Left renal cortex interstitium (tissue), 4 donors: ENCODE data around the gene CMSS1. TPM values are rescaled to one million over a fixed set of nuclear protein-coding genes. Genes with fewer than 3 reads are reported as not detected.

ENCODE experiments used
- DNase-seq, 4 donors: peaks; one replicate each; pipeline ENCODE4 v3.0.0-alpha.2; 2013; ENCODE audit warnings: low read depth in 4 of 4, low spot score in 2 of 4, missing footprints in 1 of 4
- polyA plus RNA-seq, 4 donors: library from polyadenylated mRNA; unstranded; fragments of 120-200 nt; gene quantifications; one replicate each; pipeline ENCODE4 v1.2.1, GENCODE V29; 2013; ENCODE audit not compliant: insufficient read length in 4 of 4

CMSS1 gene
- polyA plus RNA-seq, 4 donors: 40.5 to 48.1 (median 44.9) TPM

DNA sequence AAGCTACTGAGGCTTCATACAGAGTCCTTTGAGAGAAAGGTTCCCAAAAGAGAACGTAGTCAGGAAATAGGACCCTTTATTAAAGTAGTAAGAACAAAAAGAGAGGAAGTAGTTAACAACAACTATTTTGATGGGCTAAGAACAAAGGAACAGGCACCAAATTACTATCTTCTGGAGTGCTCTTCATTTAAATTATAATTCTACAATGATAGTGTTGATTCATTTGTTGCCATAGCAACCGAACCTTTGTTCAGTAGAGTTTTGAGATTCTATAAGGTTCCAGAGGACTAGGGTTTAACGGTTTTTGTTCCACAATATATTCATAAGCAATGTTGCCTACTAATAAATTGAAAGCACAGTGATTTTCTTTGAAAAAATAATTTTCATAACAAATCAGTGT, 78.8 kb downstream of the CMSS1 start:
- no peak for DNase-seq

GRCh38 chr3:99899603-99900002, 81.9 kb downstream of the CMSS1 start:
- DNase-seq: no peak

- no peak for DNase-seq
Measured at GRCh38 chr3:99900248-99900647, 82.6 kb downstream of the CMSS1 start.

GRCh38 chr3:99901200-99901926, 83.7 kb downstream of the CMSS1 start:
- no peak for DNase-seq

DNA sequence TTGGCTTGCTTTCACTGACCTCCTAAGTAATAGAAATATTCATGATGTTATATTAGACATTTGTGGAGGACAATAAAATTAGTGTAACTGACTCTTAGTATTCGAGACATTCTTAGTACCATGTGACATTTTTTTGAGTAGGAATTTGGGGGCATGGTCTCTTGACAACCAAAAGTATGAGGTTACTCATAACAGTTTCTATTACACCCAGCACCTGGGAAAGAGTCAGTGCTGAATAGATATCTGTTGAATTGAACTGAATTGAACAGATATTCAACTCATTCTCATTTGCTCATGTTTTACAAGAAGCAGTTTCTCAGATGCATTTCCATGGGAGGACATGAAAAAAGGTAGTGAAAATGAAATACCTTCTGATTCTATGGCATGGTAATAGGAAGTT, 84.4 kb downstream of the CMSS1 start:
- no peak for DNase-seq

DNA sequence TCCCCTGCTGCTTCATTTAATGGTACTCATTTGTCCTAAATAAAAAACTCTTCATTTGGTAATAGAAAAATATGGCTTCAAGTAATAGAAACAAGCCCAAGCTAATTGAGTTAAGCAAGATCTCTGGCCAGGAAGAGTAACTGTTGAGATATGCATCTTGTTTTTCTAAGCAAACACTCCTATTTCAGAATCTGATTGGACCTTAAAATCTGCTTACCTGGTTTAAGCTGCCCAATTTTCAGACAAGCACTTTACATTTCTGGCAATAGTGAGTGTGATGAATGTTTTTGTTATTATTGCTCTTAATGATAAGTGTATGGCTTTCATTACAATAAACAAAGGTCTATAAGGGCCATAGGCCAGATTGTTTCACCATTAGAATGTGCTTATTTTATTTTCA, 86.2 kb downstream of the CMSS1 start:
- no peak for DNase-seq

GRCh38 chr3:99907959-99908544, 90.4 kb downstream of the CMSS1 start:
- no peak for DNase-seq

DNA sequence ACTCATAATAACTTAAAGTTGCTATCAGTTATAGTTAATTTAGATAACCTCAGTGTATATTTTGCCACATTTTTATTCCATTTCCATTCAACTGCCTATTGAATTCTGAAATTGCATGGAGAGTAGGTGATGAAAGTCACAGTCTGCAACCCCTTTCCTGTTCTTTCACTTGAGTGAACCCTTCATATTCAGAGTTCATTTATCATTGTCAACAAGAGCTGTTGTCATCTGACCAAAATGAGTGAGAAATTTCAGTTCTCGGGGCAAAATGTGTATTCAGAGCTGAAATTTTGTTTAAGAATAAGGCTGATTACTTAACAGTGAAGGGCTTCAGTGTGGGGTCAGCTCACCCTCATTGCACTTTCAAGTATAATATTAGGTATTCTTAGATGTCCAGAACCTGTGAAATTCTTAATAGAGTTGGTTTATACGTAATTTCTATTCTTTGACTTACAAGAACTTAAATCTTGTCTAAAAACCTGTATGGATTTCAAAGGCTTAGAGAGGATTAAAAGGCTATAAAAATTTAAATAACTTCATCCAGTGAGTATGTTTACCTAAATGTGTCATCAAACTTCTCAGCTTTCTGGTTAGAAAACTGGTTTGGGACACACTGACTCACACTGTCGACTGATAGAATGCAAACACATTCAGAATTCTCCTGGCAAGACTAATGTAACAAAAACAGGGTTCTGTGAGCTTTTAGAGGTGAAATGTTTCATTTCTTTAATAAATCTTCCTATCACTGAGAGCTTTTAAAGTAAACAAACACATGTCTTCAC, 92.2 kb downstream of the CMSS1 start:
- DNase-seq: no peak

- no peak for DNase-seq
Measured at GRCh38 chr3:99910752-99911290, 93.2 kb downstream of the CMSS1 start.

- no peak for DNase-seq
Measured at GRCh38 chr3:99911433-99911832, 93.8 kb downstream of the CMSS1 start.

DNA sequence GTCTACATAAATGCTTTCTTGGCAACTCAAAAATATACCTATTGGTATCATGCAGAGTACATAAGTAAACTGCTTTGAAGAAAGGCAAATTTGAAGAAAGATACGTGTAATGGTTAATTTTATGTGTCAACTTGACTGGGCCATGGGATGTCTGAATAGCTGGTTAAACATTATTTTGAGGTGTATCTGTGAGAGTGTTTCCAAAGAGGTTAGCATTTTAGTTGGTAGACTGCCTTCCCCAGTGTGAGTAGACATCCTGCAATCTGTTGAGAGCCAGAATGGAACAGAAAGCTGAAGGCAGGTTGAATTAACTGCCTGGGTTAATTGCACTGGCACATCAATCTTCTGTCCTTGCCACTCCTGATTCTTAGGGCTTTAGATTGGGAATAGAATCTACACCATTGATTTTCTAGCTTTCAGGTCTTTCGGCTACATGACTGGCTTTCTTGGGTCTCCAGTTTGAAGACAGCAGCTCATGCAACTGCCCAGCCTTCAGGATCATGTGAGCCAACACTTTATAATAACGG, 98.3 kb downstream of the CMSS1 start:
- no peak for DNase-seq

GRCh38 chr3:99918715-99919114, 101.1 kb downstream of the CMSS1 start:
- DNase-seq: no peak

DNA sequence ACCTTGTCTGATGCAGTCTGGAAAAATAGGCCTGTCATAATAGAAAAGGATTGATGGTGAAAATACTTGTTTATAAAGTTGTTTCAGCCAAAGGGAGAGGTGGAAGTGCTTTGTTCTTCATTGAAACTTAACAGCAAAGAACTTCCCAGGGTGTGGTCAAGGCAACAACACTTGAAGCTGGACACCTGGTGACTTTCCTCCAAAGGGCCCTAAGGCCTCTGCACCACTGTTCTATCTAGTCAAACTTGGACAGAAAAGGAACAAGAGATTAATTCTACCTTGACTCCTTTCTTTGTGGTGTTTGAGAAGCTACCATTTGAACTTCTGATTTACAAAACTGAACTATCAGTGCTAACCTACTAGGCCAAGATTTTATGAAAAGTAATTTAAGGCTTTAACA, 102.0 kb downstream of the CMSS1 start:
- no peak for DNase-seq

DNA sequence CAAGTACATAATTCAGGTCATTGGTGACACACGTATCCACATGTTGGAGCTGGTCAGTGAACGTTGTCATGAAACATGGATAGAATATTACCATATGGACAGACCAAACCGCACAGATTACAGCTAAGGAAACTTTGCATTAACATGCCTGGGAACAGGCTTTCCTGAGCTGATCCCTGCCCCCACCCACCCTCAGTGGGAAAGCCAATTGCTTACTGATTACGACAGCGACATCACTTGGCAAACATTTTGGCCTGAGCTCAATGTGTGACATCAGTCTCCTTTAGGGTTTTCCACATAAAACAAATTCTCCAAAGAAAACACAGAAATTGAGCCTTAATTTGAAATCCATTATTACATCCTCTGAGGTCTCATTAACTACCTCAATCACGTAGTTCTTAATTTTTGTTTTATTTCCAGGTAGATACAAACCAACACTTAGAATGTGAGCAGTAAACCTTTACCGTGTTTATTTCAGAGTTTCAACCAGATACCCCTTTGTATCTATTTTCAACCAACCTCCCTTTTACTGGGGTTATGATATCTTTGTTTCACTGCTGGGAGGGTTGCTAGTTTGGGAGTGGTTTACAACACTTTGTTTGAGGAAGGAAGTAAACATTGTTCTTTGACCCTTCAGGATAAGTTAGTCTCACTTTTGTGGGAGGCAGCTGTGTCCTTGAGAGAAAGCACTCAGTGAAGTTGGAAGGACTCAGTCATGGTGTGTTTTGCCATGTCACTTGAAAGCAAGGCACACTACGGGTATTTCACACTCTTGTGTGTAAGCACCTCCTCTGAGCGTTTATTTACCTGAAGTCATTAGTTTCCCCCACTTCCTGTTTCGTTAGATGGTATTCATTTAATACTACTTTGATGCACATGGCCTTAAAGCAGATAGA, 103.1 kb downstream of the CMSS1 start:
- DNase-seq: no peak

- no peak for DNase-seq
Measured at GRCh38 chr3:99921377-99921695, 103.7 kb downstream of the CMSS1 start.

DNA sequence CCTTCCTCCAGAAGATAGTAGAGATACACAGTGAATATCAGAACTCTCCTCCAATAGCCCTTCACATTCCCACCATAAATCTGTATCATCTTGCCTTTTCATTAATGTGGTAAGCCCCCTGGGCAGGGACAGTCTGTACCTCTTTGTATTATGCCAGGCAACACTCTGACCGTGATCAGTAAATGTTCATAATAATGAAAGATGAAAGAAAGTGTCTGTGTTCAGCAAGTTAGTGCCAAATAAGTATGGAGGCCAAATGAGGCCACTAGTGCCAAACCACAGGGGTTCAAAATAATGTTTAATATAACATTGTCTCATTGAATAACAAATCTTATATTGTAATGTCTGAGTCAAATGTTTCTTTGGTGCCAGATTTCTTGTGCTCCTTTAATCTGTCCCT, 104.3 kb downstream of the CMSS1 start:
- DNase-seq: no peak

DNA sequence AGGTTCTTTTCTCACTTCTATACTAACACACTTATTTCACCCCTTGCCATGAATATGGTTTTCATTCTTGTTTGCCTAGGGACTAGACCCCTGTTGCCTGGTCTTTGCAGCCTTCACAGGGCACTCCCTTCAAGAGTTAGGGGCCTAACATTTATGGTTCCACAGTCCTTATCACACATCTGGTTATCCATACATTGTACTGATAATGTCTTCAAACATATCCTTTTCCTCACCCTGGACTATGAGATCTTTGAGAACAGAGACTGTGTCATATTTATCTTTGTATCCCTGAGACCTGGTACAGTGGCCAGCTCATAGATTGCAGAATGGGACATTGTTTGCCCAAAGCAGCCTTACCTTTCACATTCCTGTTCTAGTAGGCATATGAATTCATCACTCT, 106.2 kb downstream of the CMSS1 start:
- no peak for DNase-seq

GRCh38 chr3:99925584-99926230, 108.0 kb downstream of the CMSS1 start:
- DNase-seq: no peak

GRCh38 chr3:99927671-99928457, 110.2 kb downstream of the CMSS1 start:
- no peak for DNase-seq
